ENCODE results near the gene MBD3.

- no peak for TF ChIP-seq POLR2AphosphoS5 (IDR thresholded peaks at IDR 0.05; ENCODE audit: low read depth, low read length)
- TF ChIP-seq TAF1 (IDR thresholded peaks at IDR 0.05; ENCODE audit: borderline replicate concordance, insufficient read depth, low read length): no peak
- no peak for TF ChIP-seq REST (IDR thresholded peaks at IDR 0.05; ENCODE audit: insufficient read depth in 1 of 2, low read depth in 2 of 2, low read length in 2 of 2)
- no peak for TF ChIP-seq FOXP2 (optimal IDR thresholded peaks at IDR 0.05; ENCODE audit: borderline replicate concordance, extremely low read depth, extremely low read length, insufficient read depth)
Measured at GRCh38 chr19:1620502-1620901, 27.8 kb upstream of the MBD3 start.

Measured in PFSK-1 (cell line).